Thoracic aorta (tissue), 2 donors: ENCODE results near the gene CFAP52. TPM values are rescaled to one million over a fixed set of nuclear protein-coding genes. Genes with fewer than 3 reads are reported as not detected.

Experiments
- ATAC-seq: fragments of 150-250 bp; one replicate; pipeline ENCODE4 v1.8.0; 2017; ENCODE audit warnings: low read depth; ENCODE audit not compliant: insufficient number of reproducible peaks, low FRiP score
- DNase-seq: peaks from one replicate; pipeline ENCODE4 v3.0.0-alpha.2; 2020; ENCODE audit warnings: low spot score
- H3K27ac ChIP-seq, 2 donors: fragments of 200-600 bp; sonication (generic); 1 replicate in 1 of 2; 2 replicates in 1 of 2; pipeline ENCODE4 v1.5.1; 2016; ENCODE audit warnings: mild to moderate bottlenecking in 2 of 2, moderate library complexity in 2 of 2
- H3K27me3 ChIP-seq: fragments of 200-600 bp; sonication (generic); replicated peaks from 2 replicates; pipeline ENCODE4 v1.6.0; 2016; ENCODE audit warnings: mild to moderate bottlenecking; ENCODE audit not compliant: insufficient read depth
- H3K36me3 ChIP-seq: fragments of 200-600 bp; sonication (generic); one replicate; pipeline ENCODE4 v1.5.1; 2016
- H3K4me1 ChIP-seq, 2 donors: fragments of 200-600 bp; sonication (generic); 1 replicate in 1 of 2; 2 replicates in 1 of 2; pipeline versions ENCODE4 v1.5.1 to v1.6.0; 2016; ENCODE audit warnings: low read depth in 2 of 2, mild to moderate bottlenecking in 1 of 2; ENCODE audit not compliant: control insufficient read depth in 1 of 2
- H3K4me3 ChIP-seq: fragments of 200-600 bp; sonication (generic); 2 replicates; pipeline ENCODE4 v1.5.1; 2016; ENCODE audit warnings: mild to moderate bottlenecking
- H3K9me3 ChIP-seq: fragments of 200-600 bp; sonication (generic); 2 replicates; pipeline ENCODE4 v1.5.1; 2016
- total RNA-seq, 2 donors: library from RNA; depleted of rRNA; stranded (reverse); fragments of >200 nt; gene quantifications; one replicate each; pipeline versions ENCODE4 v1.1.0 to v1.2.3, GENCODE V29; 2016
- TF ChIP-seq, protein P1 (sequence below): fragments of 200-600 bp; sonication (generic); IDR thresholded peaks from one replicate; pipeline ENCODE4 v1.5.1; 2019; ENCODE audit warnings: antibody characterized with exemption

CFAP52 gene
- total RNA-seq, 2 donors from 2014 or later = not detected

DNA sequence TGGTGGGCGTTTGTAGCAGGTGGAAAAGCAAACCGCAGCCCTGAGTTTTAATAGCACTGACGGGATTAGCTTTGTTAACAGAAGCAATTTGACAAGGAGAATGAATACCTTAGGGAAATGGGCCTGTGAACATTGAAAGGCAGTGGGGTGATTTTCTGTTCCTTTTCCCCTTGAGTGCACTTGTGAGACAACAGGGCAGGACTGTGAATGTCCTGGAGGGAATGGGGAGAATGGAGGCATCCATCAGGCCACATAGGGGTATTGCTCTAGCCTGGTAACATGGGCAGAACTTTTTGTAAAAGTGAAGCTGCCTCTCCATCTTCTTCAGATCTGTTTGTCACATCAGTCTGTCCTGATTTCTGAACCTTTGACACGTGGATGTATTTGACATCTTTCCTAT lies 95.1 kb downstream of the CFAP52 start:
- ATAC-seq = no peak
- TF ChIP-seq, protein P1, sequence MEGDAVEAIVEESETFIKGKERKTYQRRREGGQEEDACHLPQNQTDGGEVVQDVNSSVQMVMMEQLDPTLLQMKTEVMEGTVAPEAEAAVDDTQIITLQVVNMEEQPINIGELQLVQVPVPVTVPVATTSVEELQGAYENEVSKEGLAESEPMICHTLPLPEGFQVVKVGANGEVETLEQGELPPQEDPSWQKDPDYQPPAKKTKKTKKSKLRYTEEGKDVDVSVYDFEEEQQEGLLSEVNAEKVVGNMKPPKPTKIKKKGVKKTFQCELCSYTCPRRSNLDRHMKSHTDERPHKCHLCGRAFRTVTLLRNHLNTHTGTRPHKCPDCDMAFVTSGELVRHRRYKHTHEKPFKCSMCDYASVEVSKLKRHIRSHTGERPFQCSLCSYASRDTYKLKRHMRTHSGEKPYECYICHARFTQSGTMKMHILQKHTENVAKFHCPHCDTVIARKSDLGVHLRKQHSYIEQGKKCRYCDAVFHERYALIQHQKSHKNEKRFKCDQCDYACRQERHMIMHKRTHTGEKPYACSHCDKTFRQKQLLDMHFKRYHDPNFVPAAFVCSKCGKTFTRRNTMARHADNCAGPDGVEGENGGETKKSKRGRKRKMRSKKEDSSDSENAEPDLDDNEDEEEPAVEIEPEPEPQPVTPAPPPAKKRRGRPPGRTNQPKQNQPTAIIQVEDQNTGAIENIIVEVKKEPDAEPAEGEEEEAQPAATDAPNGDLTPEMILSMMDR = no peak
- no peaks in the 10 kb centered on the region for H3K9me3 ChIP-seq
- no peaks in the 10 kb centered on the region for H3K27me3 ChIP-seq
- no peaks in the 10 kb centered on the region for H3K36me3 ChIP-seq
- no peaks in the 10 kb centered on the region for H3K4me1 ChIP-seq
- no peak for DNase-seq
- H3K4me3 ChIP-seq = no peak overlapping the region
- no peak overlapping the region for H3K27ac ChIP-seq

GRCh38 chr17:9672266-9672665 lies 95.8 kb downstream of the CFAP52 start:
- Histone ChIP-seq H3K4me1 (no peaks in the 10 kb centered on the region), H3K4me3 (no peak overlapping the region), H3K9me3 (no peaks in the 10 kb centered on the region), H3K27ac (no peak overlapping the region), H3K27me3 (no peaks in the 10 kb centered on the region), H3K36me3 (no peaks in the 10 kb centered on the region)
- no peak for DNase-seq
- TF ChIP-seq, protein P1 = no peak
- ATAC-seq = no peak

- DNase-seq (no peak), ATAC-seq (no peak)
- TF ChIP-seq, protein P1 = no peak
- H3K27ac ChIP-seq = no peak overlapping the region
- no peak overlapping the region for H3K4me3 ChIP-seq
- no peaks in the 10 kb centered on the region for H3K36me3 ChIP-seq
- H3K27me3 ChIP-seq = no peaks in the 10 kb centered on the region
- H3K9me3 ChIP-seq = no peaks in the 10 kb centered on the region
- no peaks in the 10 kb centered on the region for H3K4me1 ChIP-seq
Observed at GRCh38 chr17:9672691-9673090, 96.2 kb downstream of the CFAP52 start.

DNA sequence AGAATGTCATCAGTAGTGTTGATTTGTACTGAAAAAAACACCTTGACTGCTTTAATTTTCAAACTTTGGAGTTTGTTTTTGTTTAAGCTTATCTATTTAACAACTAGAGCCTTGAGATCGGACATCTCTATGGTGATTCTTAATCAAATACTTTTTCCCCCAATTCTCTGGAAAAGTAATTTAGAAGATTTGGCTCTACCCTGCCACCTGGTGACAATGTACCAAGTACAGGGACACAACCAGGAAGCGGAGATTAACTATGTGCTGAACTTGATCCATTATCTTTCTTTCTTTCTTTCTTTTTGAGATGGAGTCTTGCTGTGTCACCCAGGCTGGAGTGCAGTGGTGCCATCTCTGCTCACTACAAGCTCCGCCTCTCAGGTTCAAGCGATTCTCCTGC lies 99.6 kb downstream of the CFAP52 start:
- no peak overlapping the region for H3K4me3 ChIP-seq
- DNase-seq = no peak
- no peaks in the 10 kb centered on the region for H3K36me3 ChIP-seq
- TF ChIP-seq, protein P1 = no peak
- H3K4me1 ChIP-seq = no peaks in the 10 kb centered on the region
- no peaks in the 10 kb centered on the region for H3K9me3 ChIP-seq
- no peak overlapping the region for H3K27ac ChIP-seq
- no peaks in the 10 kb centered on the region for H3K27me3 ChIP-seq
- no peak for ATAC-seq

DNA sequence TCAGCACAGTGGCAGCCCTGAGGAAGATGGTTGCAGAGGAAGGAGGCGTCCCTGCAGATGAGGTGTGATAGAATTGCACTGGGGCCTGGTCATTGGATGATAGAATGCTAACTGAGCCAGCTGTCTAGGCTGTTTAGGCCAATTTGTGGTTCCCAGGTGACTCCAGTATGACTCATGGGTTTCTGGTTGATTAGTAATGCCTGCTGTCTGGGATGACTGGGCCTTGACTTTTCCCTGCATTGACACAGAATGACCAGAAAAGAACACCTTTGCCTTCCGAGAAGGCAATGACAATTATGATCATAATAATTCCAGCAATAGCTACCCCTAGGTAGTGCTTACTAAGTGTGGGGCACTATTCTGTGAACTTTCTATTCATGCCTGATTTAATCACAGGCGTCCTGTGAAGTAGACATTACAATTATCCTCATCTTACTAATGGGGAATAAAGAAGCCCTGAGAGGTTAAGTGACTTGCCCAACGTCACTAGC lies 100.4 kb downstream of the CFAP52 start:
- H3K36me3 ChIP-seq = no peaks in the 10 kb centered on the region
- no peaks in the 10 kb centered on the region for H3K4me1 ChIP-seq
- H3K9me3 ChIP-seq = no peaks in the 10 kb centered on the region
- TF ChIP-seq, protein P1 = no peak
- DNase-seq = no peak
- no peaks in the 10 kb centered on the region for H3K27me3 ChIP-seq
- ATAC-seq = no peak
- H3K4me3 ChIP-seq = no peak overlapping the region
- H3K27ac ChIP-seq = no peak overlapping the region
